Activated CD8-positive, alpha-beta memory T cell treated with anti-CD3 and anti-CD28 coated beads for 4 hours (primary cell): ENCODE data around the gene VAT1L.

Experiments used
- DNase-seq, 2 donors: peaks; one replicate each; pipeline ENCODE4 v3.0.0-alpha.2; 2020; ENCODE audit warnings: low read depth in 2 of 2

VAT1L gene

GRCh38 chr16:77782694-77783093 is 5.7 kb upstream of the VAT1L start:
- DNase-seq = no peak

GRCh38 chr16:77784441-77785372 is 3.7 kb upstream of the VAT1L start:
- no peak for DNase-seq

GRCh38 chr16:77785373-77785764 is 3.0 kb upstream of the VAT1L start:
- no peak for DNase-seq

GRCh38 chr16:77786186-77786847 is 2.0 kb upstream of the VAT1L start:
- no peak for DNase-seq

GRCh38 chr16:77787452-77787851 is 912 bp upstream of the VAT1L start:
- no peak for DNase-seq

GRCh38 chr16:77789085-77790008 is 983 bp downstream of the VAT1L start:
- no peak for DNase-seq

- DNase-seq = no peak
Measured at GRCh38 chr16:77790009-77790372, 1.6 kb downstream of the VAT1L start.

GRCh38 chr16:77790912-77791311 is 2.5 kb downstream of the VAT1L start:
- no peak for DNase-seq

- no peak for DNase-seq
Measured at GRCh38 chr16:77793417-77793816, 5.1 kb downstream of the VAT1L start.

- DNase-seq = no peak
Measured at GRCh38 chr16:77794586-77794985, 6.2 kb downstream of the VAT1L start.

- no peak for DNase-seq
Measured at GRCh38 chr16:77801817-77802216, 13.5 kb downstream of the VAT1L start.

- no peak for DNase-seq
Measured at GRCh38 chr16:77805398-77805797, 17.0 kb downstream of the VAT1L start.

- DNase-seq = no peak
Measured at GRCh38 chr16:77807021-77807420, 18.7 kb downstream of the VAT1L start.

GRCh38 chr16:77812856-77813500 is 24.6 kb downstream of the VAT1L start:
- DNase-seq = no peak

- DNase-seq = no peak
Measured at GRCh38 chr16:77816293-77816692, 27.9 kb downstream of the VAT1L start.

GRCh38 chr16:77820340-77820739 is 32.0 kb downstream of the VAT1L start:
- DNase-seq = no peak

- no peak for DNase-seq
Measured at GRCh38 chr16:77822661-77823060, 34.3 kb downstream of the VAT1L start.

GRCh38 chr16:77823067-77823466 is 34.7 kb downstream of the VAT1L start:
- DNase-seq = no peak

GRCh38 chr16:77825196-77825595 is 36.8 kb downstream of the VAT1L start:
- no peak for DNase-seq

GRCh38 chr16:77827032-77827431 is 38.7 kb downstream of the VAT1L start:
- no peak for DNase-seq

- DNase-seq = no peak
Measured at GRCh38 chr16:77833921-77834634, 45.7 kb downstream of the VAT1L start.
